AG10803 (cell line): ENCODE measurements around the gene RSBN1.
A peak's percentile ranks its signal among the peaks of the same experiment; 100 is the strongest.

ENCODE experiments used
- DNase-seq: peaks from one replicate; pipeline ENCODE4 v3.0.0; 2010; ENCODE audit warnings: low read depth
- H3K4me3 ChIP-seq: 2 replicates; pipeline ENCODE4 v1.5.1; 2011; ENCODE audit warnings: mild to moderate bottlenecking, low read length, control low read depth
- TF ChIP-seq, protein P1 (sequence below): conservative IDR thresholded peaks from 2 replicates; pipeline ENCODE4 v1.5.1; 2011; ENCODE audit warnings: mild to moderate bottlenecking, low read length, control low read depth, inconsistent platforms

The RSBN1 gene

DNA sequence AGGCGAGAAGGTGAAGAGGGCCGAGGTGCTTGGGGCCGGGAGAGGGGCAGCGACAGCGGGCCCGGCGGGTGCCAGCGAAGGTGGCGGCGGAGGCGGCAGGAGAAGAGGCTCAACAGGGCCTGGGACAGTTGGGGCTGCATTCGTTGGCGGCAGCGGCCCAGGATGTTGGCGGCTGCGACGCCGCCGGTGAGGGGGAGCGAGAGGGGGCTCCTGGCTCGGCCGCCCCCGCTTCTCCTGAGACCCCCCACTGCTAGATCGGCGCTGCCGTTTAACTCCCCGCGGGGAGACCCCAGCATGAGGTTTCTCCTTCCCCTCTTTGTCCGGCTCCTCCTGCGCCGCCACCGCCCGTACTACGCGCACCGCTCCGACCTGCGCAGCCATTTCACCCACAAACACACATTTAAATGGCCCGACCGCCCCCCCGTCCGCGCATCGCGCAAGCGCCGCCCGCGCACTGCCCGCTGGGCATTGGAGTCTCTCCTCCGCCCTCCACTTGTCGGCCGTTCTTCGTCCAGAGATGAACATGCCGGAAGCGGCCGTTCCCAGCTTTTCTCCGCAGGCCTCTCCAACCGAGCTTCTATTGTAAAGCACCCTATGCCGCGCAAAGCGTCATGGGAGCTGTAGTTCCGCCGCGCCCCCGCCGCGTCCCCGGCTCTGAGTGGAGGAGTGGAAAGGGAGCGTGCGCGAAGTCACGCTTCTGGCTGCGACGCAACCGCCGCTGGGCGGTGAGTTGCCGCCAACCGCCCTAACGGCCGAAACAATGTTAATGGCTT, at the start of gene RSBN1:
Gene RSBN1 (minus strand): TSS at position 589 of the 773 bp plus-strand sequence. CDS start 64 bp downstream, at position 525.
- DNase-seq, result peak; percentile 99
- TF ChIP-seq, protein P1, sequence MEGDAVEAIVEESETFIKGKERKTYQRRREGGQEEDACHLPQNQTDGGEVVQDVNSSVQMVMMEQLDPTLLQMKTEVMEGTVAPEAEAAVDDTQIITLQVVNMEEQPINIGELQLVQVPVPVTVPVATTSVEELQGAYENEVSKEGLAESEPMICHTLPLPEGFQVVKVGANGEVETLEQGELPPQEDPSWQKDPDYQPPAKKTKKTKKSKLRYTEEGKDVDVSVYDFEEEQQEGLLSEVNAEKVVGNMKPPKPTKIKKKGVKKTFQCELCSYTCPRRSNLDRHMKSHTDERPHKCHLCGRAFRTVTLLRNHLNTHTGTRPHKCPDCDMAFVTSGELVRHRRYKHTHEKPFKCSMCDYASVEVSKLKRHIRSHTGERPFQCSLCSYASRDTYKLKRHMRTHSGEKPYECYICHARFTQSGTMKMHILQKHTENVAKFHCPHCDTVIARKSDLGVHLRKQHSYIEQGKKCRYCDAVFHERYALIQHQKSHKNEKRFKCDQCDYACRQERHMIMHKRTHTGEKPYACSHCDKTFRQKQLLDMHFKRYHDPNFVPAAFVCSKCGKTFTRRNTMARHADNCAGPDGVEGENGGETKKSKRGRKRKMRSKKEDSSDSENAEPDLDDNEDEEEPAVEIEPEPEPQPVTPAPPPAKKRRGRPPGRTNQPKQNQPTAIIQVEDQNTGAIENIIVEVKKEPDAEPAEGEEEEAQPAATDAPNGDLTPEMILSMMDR, result 0 out of 2 replicates have a peak, but pooled peaks have one; percentile 16
- peak within 1 kb of the TSS; percentile 97 for H3K4me3 ChIP-seq

DNA sequence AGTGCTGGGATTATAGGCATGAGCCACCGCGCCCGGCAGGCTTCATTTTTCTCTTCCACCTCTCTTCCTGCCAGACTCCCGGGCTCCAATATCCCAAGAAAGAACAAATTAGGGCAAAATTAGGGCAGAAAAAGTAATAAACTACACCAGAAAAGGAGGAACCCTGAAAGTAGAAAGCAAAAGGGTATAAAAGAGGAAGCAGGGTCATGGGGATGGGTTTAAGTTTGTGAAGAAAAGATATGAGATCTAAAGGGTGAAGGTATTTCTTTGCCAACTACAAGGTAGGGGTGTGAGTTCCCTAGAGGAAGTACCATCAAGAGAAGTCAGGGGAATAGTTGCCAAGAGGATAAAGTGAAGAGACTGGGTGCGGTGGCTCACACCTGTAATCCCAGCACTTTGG, 49.4 kb upstream of the RSBN1 start:
- TF ChIP-seq, protein P1, result no peak
- no peak overlapping the region for H3K4me3 ChIP-seq
- DNase-seq, result no peak

DNA sequence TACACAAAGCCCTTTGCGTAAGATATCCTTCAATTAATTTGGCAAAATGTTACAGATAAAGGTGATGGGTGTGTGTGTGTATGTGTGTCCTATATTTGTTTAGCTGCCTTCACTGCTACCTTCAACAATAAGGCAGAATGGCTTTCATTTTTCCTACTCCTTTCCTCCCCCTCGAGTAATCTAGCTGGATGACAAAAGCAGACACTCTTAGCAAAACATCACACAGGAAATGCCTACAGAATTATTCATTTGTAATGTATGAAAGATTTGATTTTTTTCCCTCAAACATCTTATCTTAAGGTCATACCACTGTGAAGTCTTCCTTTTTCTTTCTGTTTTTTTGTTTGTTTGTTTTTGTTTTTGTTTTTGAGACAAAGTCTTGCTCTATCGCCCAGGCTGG, 48.6 kb upstream of the RSBN1 start:
- DNase-seq, result peak; percentile 77
- TF ChIP-seq, protein P1, result no peak
- H3K4me3 ChIP-seq, result no peak overlapping the region

DNA sequence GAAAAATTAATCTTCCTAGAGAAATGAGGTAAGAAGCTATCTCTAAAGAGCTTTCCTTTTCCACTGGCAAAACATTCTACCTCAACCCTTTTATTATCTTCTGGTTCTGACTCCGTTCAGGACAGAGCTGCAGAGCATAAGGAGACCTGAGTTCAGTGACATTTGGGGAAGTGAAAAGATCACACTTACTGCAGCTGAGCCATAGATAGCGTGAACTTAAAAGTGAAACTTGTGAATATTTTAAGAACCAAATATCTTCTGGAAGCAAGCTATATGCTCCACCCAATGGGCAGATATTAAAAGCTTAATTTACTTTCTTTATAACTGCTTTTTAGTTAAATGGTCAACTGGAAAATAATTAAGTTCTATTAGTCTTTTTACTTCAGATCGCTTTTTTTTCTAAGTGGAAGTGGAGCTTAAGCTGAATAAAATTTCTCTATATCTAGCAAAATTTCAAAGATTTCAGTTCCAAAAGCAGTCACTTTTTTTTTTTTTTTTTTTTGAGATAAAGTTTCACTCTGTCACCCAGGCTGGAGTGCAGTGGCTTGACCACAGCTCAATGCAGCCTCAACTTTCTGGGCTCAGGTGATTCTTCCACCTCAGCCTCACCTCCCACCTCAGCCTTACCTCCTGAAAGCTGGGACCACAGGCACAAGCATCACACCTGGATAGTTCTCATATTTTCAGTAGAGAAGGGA, 47.4 kb upstream of the RSBN1 start:
- no peak overlapping the region for H3K4me3 ChIP-seq
- TF ChIP-seq, protein P1, result no peak
- no peak for DNase-seq

DNA sequence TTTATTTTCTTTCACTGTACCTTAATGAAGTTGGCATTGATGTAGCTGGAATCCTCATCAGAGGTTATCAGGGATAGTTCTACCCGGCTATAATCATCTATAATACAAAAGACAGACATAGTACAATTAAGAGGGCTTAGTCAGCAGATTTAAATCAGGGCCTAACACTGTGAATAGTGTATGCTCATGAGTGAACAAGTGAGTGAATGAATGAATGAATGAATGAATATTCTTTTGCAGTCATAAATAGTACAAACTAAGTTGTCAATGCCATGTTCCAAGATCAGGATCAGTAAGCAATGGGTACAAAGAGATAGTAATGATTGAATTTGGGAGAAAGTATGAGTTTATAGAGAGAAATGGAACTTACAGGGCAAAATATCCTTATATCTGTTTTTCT, 46.7 kb upstream of the RSBN1 start:
- TF ChIP-seq, protein P1, result no peak
- no peak for DNase-seq
- no peak overlapping the region for H3K4me3 ChIP-seq

DNA sequence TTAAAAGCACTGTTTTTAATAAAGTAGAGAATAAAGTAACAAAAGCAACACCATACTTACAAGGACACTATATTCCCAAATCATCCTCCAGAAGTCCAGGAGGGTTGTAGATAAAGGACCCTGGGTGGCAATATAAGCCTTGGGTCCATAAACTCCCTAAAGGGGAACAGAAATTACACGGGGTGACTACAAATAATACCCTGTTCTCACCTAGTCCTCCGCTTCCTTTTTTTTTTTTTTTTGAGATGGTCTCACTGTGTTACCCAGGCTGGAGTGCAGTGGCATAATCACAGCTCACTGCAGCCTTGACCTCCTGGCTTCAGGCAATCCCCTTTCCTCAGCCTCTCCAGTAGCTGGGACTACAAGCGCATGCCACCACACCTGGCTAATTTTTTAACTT, 46.1 kb upstream of the RSBN1 start:
- H3K4me3 ChIP-seq, result no peak overlapping the region
- TF ChIP-seq, protein P1, result no peak
- no peak for DNase-seq

DNA sequence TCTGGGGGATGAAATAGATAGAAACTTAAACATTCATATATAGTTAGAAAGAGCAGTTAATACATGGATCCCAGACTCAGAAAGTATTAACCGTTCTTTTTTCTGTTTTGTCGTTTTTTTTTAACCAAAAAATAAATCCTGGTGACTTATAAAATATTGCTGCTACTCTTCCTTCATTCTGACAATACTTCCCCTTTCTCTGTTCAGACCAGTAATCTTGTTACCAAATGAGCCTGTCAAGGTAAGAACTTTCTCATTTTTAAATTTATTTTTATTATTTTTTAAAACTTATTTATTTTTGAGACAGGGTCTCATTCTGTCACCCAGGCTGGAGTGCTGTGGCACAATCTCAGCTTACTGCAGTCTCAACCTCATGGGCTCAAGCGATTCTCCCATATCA, 45.5 kb upstream of the RSBN1 start:
- DNase-seq, result no peak

More for the DNA sequence above, 45.5 kb upstream of the RSBN1 start:
- TF ChIP-seq, protein P1, result no peak
- no peak overlapping the region for H3K4me3 ChIP-seq
